Body of pancreas (tissue), 4 donors: ENCODE data around the gene L3MBTL2.
"Not testable (repeated sequence)": the region's sequence is repeated elsewhere in the genome, so short reads cannot be mapped to it uniquely, and the experiment has no call there.

Source experiments
- CTCF ChIP-seq, 7 experiments: fragments of 450-650 bp in 4 of 7; fragments of 200-600 bp in 3 of 7; sonication (generic) in 3 of 7; IDR thresholded peaks; one replicate each; pipeline ENCODE4 v1.5.1; 2016 to 2019; ENCODE audit warnings: antibody characterized with exemption in 7 of 7
- POLR2A ChIP-seq, 3 donors: fragments of 450-650 bp; IDR thresholded peaks; one replicate each; pipeline ENCODE4 v1.6.1; 2016; ENCODE audit warnings: antibody characterized with exemption in 3 of 3, mild to moderate bottlenecking in 2 of 3

GRCh38 chr22:41180362-41180761 is 24.8 kb upstream of the L3MBTL2 start:
- TF ChIP-seq POLR2A, CTCF (IDR thresholded peaks at IDR 0.05): not testable (repeated sequence)
